ENCODE data around the gene CALCOCO2. TPM values are rescaled to one million over a fixed set of nuclear protein-coding genes. Genes with fewer than 3 reads are reported as not detected.

CALCOCO2 gene
- total and polyA plus RNA-seq, 2 of the 13 experiments (the other 11 are each of a cell fraction or from before 2014, with no cell fraction given): 72.9 to 111 TPM

GRCh38 chr17:48871551-48872351, 40.9 kb downstream of the CALCOCO2 start (continued):
- TF ChIP-seq ZEB1 (IDR thresholded peaks at IDR 0.05; ENCODE audit: insufficient replicate concordance, low read depth) (peak; percentile 94), ZNF124 (CRISPR knock-in tag; IDR thresholded peaks at IDR 0.05) (peak; percentile 98), ZNF207 (IDR thresholded peaks at IDR 0.05; ENCODE audit: borderline replicate concordance) (no peak), ZNF713 (CRISPR knock-in tag; IDR thresholded peaks at IDR 0.05) (0 out of 2 replicates have a peak, but pooled peaks have one; percentile 67), DZIP1 (CRISPR knock-in tag; IDR thresholded peaks at IDR 0.05) (no peak), SMAD1 (CRISPR knock-in tag; IDR thresholded peaks at IDR 0.05; ENCODE audit: borderline replicate concordance, low read depth) (0 out of 2 replicates have a peak, but pooled peaks have one; percentile 60), FOXC1 (CRISPR knock-in tag; IDR thresholded peaks at IDR 0.05; ENCODE audit: borderline replicate concordance) (peak; percentile 65; the same call in 1 of the 2 replicates), DPF2 (CRISPR knock-in tag; IDR thresholded peaks at IDR 0.05; ENCODE audit: borderline replicate concordance, low read depth) (peak; percentile 99), ZNF710 (CRISPR knock-in tag; IDR thresholded peaks at IDR 0.05; ENCODE audit: borderline replicate concordance) (peak; percentile 92; the same call in 1 of the 2 replicates), ZBTB4 (CRISPR knock-in tag; IDR thresholded peaks at IDR 0.05; ENCODE audit: borderline replicate concordance) (peak; percentile 67; the same call in 1 of the 2 replicates), PHB2 (IDR thresholded peaks at IDR 0.05; ENCODE audit: partially characterized antibody) (no peak), ZFAT (CRISPR knock-in tag; conservative IDR thresholded peaks at IDR 0.05) (no peak)
- TF ChIP-seq, protein P1, sequence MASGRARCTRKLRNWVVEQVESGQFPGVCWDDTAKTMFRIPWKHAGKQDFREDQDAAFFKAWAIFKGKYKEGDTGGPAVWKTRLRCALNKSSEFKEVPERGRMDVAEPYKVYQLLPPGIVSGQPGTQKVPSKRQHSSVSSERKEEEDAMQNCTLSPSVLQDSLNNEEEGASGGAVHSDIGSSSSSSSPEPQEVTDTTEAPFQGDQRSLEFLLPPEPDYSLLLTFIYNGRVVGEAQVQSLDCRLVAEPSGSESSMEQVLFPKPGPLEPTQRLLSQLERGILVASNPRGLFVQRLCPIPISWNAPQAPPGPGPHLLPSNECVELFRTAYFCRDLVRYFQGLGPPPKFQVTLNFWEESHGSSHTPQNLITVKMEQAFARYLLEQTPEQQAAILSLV (CRISPR knock-in tag; IDR thresholded peaks at IDR 0.05; ENCODE audit: borderline replicate concordance): peak; percentile 78
